OCI-LY7 (cell line): Measurements from ENCODE around the gene SNX27.

ENCODE experiments used
- EZH2phosphoT487 ChIP-seq: fragments of 200-600 bp; sonication (generic); IDR thresholded peaks from 2 replicates; pipeline ENCODE4 v1.6.1; 2018; ENCODE audit warnings: low read depth, borderline replicate concordance, mild to moderate bottlenecking, mixed run types, antibody characterized with exemption, low read length, moderate library complexity, mixed read lengths
- TF ChIP-seq, protein P1 (sequence below): fragments of 200-600 bp; sonication (generic); conservative IDR thresholded peaks from 2 replicates; pipeline ENCODE4 v1.5.1; 2014; ENCODE audit warnings: mild to moderate bottlenecking, antibody characterized with exemption, low read length, moderate library complexity, mixed read lengths

DNA sequence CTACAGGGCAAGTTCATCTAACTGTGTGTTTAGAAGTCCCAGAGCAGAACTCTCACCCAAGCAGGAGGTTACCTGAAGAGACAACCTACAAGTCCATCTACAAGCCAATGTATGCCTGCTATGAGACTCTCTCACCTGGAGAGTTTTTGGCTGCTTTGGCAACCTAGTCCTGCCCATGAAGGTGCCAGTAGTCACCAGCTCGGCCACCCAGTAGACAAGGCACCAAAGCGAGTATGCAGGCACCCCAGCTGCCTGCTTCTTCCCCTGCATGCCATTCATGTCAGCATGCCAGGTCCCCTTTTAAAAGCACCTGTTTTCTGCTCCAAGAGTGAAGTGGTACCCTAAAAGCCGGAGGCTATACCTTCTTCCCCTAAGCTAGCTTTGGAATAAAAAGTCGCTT, 129.7 kb downstream of the SNX27 start:
- TF ChIP-seq, protein P1, sequence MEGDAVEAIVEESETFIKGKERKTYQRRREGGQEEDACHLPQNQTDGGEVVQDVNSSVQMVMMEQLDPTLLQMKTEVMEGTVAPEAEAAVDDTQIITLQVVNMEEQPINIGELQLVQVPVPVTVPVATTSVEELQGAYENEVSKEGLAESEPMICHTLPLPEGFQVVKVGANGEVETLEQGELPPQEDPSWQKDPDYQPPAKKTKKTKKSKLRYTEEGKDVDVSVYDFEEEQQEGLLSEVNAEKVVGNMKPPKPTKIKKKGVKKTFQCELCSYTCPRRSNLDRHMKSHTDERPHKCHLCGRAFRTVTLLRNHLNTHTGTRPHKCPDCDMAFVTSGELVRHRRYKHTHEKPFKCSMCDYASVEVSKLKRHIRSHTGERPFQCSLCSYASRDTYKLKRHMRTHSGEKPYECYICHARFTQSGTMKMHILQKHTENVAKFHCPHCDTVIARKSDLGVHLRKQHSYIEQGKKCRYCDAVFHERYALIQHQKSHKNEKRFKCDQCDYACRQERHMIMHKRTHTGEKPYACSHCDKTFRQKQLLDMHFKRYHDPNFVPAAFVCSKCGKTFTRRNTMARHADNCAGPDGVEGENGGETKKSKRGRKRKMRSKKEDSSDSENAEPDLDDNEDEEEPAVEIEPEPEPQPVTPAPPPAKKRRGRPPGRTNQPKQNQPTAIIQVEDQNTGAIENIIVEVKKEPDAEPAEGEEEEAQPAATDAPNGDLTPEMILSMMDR = no peak
- TF ChIP-seq EZH2phosphoT487 = no peak
